C4-2B (cell line): ENCODE measurements around the gene FCHSD2.

Experiments
- ZFX ChIP-seq: fragments of 450-650 bp; IDR thresholded peaks from 2 replicates; pipeline ENCODE4 v1.6.1; 2017
- TF ChIP-seq, protein P1 (sequence below): fragments of 450-650 bp; conservative IDR thresholded peaks from 2 replicates; pipeline ENCODE4 v1.5.1; 2017; ENCODE audit warnings: mild to moderate bottlenecking

DNA sequence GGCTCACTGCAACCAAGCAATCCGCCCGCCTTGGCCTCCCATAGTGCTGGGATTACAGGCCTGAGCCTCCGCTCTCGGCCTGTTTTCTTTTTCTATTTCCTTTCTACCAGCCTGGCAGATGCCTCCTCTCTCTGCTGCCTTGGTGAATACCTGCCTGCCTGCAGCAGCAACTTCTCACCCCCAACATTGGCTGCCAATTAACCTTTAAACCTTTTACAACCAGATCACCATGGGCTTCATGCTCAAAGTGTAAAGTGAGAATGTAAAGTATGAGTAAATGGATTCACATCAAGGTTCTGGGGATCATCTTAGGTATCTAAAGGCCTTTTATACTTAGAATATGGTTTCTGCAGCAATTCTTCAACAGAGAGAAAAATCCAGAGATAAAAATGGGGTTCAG is 13.0 kb upstream of the FCHSD2 start:
- TF ChIP-seq, protein P1, sequence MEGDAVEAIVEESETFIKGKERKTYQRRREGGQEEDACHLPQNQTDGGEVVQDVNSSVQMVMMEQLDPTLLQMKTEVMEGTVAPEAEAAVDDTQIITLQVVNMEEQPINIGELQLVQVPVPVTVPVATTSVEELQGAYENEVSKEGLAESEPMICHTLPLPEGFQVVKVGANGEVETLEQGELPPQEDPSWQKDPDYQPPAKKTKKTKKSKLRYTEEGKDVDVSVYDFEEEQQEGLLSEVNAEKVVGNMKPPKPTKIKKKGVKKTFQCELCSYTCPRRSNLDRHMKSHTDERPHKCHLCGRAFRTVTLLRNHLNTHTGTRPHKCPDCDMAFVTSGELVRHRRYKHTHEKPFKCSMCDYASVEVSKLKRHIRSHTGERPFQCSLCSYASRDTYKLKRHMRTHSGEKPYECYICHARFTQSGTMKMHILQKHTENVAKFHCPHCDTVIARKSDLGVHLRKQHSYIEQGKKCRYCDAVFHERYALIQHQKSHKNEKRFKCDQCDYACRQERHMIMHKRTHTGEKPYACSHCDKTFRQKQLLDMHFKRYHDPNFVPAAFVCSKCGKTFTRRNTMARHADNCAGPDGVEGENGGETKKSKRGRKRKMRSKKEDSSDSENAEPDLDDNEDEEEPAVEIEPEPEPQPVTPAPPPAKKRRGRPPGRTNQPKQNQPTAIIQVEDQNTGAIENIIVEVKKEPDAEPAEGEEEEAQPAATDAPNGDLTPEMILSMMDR, result no peak
- no peak for TF ChIP-seq ZFX
